ENCODE measurements around the gene PVALB. TPM values are rescaled to one million over a fixed set of nuclear protein-coding genes. Genes with fewer than 3 reads are reported as not detected.

Gene PVALB
- total and polyA plus RNA-seq, 9 of the 15 experiments (the other 6 are each of a cell fraction or from before 2014, with no cell fraction given), result not detected

GRCh38 chr22:36856121-36856791 lies 39.4 kb upstream of the PVALB start (continued):
- TF ChIP-seq USF2 (CRISPR knock-in tag; IDR thresholded peaks at IDR 0.05), result no peak
- peak; percentile 55; the same call in 1 of the 2 replicates for TF ChIP-seq GABPB1 (CRISPR knock-in tag; IDR thresholded peaks at IDR 0.05)
- no peak for TF ChIP-seq CBX2 (IDR thresholded peaks at IDR 0.05; ENCODE audit: insufficient read depth, low read length, poor library complexity, severe bottlenecking)
- no peak for TF ChIP-seq CREB1 (IDR thresholded peaks at IDR 0.05)
- 0 out of 2 replicates have a peak, but pooled peaks have one; percentile 24 for TF ChIP-seq CREB1 (CRISPR knock-in tag; IDR thresholded peaks at IDR 0.05)
- no peak for TF ChIP-seq ZNF589 (CRISPR knock-in tag; IDR thresholded peaks at IDR 0.05; ENCODE audit: low read depth)
- TF ChIP-seq ZNF592 (IDR thresholded peaks at IDR 0.05), result peak; percentile 59; the same call in 1 of the 2 replicates
- TF ChIP-seq, protein P1, sequence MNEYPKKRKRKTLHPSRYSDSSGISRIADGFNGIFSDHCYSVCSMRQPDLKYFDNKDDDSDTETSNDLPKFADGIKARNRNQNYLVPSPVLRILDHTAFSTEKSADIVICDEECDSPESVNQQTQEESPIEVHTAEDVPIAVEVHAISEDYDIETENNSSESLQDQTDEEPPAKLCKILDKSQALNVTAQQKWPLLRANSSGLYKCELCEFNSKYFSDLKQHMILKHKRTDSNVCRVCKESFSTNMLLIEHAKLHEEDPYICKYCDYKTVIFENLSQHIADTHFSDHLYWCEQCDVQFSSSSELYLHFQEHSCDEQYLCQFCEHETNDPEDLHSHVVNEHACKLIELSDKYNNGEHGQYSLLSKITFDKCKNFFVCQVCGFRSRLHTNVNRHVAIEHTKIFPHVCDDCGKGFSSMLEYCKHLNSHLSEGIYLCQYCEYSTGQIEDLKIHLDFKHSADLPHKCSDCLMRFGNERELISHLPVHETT (CRISPR knock-in tag; conservative IDR thresholded peaks at IDR 0.05 in 1 of 2, IDR thresholded peaks at IDR 0.05 in 1 of 2), result no peak
- TF ChIP-seq CXXC5 (CRISPR knock-in tag; IDR thresholded peaks at IDR 0.05), result peak; percentile 28; the same call in 1 of the 2 replicates
- no peak for TF ChIP-seq ZNF785 (CRISPR knock-in tag; IDR thresholded peaks at IDR 0.05)
- TF ChIP-seq ZNF780A (CRISPR knock-in tag; IDR thresholded peaks at IDR 0.05), result no peak
- TF ChIP-seq E2F1 (CRISPR knock-in tag; IDR thresholded peaks at IDR 0.05), result no peak
- TF ChIP-seq DMBX1 (CRISPR knock-in tag; IDR thresholded peaks at IDR 0.05; ENCODE audit: borderline replicate concordance), result no peak
- TF ChIP-seq SRSF3 (IDR thresholded peaks at IDR 0.05; ENCODE audit: insufficient read depth, low read length), result no peak
- TF ChIP-seq GATA2 (CRISPR knock-in tag; IDR thresholded peaks at IDR 0.05), result no peak
- 0 out of 2 replicates have a peak, but pooled peaks have one; percentile 49 for TF ChIP-seq PKNOX1 (IDR thresholded peaks at IDR 0.05)

Data from K562 (cell line).